Activated CD4-positive, CD25-positive, alpha-beta regulatory T cell treated with anti-CD3 and anti-CD28 coated beads, Interleukin-2, amount 50 U/mL, for 16 hours (primary cell): Measurements from ENCODE around the gene ALX3.

Experiments
- DNase-seq: peaks from one replicate; pipeline ENCODE4 v3.0.0-alpha.2; 2020; ENCODE audit warnings: low read depth, low spot score

ALX3 gene

DNA sequence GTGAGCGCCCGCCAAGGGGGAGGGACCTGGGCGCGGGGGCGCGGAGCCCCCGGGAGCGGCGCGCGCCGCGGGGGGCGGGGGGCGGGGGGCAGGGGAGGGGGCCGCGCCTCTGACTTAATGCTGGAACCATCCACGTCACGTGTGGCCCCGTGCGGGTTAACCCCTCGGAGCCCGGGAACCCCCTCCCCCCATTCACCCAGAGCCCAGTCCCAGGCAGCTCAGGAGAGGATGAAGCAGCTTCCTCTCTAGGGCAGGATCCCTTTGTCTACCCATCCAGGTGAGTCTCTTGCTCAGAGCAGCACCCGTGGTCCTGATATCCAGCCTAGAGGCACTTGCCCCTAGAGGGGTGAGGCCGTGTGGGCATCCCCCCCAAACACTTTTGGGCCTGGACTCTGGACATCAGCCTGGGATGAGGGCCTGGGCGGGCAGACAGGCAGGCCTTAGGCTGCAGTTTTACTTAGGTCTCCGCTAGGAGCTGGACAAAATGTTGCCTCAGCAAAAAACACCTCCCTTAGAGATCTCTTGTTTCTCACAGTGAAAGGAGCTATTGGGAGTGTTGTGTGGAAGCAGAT, at the start of gene ALX3:
ALX3 (minus strand) TSS at position 2 of the 572 bp plus-strand sequence. CDS start 60 bp downstream, outside the sequence.
- no peak for DNase-seq

GRCh38 chr1:110119843-110120242, 49.4 kb upstream of the ALX3 start:
- no peak for DNase-seq

DNA sequence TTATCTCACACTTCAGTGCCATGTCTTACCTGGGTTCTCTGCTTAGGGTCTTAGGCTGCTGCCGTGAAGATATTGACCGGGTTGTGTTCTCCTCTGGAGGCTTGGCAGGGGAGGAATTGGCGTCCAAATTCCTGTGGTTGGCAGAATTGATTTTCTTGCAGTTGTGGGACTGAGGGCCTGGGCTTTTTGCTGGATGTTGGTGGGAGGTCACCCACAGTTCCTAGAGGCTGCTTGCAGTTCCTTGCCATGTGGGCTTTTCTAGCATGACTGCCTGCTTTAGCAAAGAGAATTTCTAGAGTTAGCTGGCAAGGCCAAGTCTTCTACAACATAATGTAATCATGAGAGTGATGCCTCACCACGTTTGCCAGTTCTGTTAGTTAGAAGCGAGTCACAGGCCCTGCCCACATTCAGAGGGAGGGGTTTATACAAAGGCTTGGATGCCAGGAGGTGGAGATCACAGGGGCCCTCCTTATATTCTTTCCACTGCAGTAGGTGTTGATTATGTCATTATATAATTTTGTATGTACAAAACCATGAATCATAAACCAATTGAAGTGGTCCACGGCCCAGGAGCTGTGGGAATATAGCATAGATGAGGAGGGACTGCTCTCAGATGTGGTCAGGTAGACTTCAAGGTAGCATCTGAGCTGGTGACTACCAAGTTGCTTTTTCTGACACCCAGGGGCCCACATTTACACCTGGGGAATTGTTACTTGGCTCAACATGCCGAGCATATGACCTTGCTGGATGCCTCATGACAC, 48.3 kb upstream of the ALX3 start:
- no peak for DNase-seq

- DNase-seq: no peak
Measured at GRCh38 chr1:110114784-110115183, 44.3 kb upstream of the ALX3 start.

GRCh38 chr1:110114173-110114572, 43.7 kb upstream of the ALX3 start:
- DNase-seq: no peak

DNA sequence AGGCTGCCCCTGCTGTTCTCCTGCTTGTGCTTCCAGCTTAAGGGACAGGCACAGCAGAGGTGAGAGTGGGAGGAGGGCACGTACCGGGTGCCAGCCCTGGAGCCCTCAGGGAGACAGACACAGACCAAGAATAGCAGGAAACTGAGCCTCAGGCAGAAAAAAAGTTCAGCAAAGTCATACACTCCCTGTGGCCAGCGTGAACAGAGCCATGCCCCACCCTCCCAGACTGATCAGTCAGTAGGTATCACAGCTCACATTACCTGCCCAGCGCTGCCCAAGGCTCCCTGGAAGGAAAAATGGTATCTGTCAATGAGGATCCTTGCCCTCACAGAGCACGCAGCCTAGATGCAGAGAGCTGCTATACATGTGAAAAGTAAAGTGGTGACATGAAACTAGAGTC, 43.1 kb upstream of the ALX3 start:
- DNase-seq: no peak

GRCh38 chr1:110112656-110113055, 42.2 kb upstream of the ALX3 start:
- DNase-seq: no peak

DNA sequence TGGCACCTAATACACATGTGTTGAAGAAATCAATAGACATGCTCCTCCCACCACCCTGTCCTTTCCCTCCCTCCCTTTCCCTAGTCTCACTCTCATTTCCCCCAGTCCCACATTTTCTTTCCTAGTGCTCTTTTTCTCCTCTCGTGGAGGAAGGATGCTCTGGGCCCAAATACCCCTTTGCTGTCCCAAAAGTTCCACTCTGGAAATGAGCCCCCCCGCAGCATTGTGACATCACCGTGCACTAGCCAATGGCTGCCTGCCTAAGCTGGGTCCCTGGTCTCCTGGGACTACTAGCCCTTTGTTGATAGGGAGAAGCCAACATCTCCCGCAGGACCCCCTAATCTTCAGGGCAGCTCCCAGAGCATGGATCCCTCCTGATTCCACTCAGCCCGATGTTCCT, 41.7 kb upstream of the ALX3 start, which contains the start of gene UBL4B:
UBL4B (plus strand) TSS at position 301 of the 400 bp plus-strand sequence; CDS start at position 393, 92 bp downstream.
- DNase-seq: no peak

DNA sequence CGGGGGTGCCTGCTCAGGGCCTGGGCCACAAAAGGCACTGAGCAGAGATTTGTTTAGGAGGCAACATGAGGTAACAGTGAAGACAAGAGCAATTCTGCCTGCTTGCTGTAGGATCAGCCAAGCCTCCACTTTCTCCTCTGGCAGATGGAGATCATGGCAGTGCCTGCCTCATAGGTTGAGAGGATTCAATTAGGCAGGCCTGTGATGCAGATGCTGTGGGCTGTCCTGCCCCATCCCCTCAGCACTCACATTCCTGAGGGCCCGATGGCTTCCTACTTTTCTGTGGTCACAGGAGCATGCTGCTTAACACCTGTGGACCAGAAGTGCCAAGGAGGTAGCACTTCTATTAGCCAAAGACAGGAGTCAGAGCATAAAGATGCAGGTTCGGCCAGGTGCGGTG, 40.6 kb upstream of the ALX3 start:
- DNase-seq: no peak

DNA sequence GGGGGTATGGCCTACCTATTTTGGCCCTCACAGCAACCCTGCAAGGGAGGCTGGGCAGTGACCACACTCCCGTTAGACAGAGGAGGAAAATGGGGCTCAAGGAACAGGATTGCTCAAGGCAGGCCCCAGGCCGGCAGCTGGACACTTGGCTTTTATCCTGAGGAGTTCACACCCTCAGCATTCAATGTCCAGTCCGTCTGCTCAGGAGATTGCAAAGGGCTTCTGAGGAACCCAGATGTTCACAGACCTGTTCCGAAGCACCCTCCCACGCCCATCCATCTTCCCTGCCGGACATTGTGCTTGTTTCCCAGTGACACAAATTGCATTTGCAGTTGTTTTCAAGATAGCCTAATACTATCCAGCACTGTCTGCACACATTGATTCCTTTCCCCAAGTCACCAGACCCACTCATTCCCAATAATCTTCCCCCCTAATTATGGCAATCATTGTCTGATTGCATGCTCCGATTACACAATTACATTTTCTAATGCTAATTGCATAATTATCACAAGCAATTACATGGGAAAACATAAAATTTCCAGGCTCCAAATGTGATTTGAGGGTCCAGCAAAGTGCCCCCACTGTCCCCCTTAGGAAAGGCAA, 37.5 kb upstream of the ALX3 start:
- DNase-seq: no peak

DNA sequence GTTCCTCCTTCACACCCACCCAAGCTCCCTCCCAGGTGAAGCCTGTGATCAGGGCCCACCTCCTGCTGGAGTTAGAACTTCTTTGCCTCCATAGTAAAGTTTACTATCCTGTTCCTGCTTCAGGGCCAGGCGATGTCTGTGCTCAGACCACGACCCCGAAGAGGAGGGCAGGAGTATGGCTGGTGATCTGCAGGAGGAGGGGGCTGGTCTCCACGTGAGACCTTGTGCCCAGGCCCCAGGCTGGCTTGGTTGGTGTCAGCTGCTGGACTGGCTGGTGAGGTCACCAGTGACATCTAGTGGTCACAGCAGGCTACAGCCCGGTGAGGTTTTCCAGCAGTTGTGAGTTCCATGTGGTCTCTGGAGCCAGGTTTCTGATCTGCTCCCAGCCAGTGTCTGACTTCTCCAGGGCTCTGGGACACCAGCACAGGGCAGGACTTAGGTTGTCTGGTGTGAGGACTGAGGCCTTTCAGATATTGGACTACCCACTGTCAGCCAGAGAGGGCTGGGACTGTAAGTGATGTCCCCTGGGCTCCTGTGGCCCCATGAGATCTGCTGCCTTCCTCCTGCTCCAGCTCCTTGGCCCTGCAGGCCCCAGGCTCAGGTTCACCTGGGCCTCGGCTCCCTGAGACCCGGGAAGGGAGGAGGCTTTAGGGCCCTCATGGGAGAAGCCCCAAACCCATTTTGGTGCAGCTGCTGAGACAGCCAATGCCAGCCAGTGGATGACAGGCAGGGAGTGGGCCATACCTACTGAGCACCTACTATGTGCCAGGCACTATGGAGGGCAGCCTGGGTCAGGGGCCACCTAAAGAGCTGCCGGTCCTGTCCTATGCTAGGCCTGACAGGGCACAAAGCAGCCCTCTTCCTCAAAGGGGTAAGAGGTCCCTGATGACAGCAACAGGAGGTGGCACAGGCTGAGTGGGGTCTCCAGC, 35.8 kb upstream of the ALX3 start:
- no peak for DNase-seq

GRCh38 chr1:110102081-110102480, 31.6 kb upstream of the ALX3 start:
- no peak for DNase-seq

GRCh38 chr1:110100335-110100734, 29.9 kb upstream of the ALX3 start:
- no peak for DNase-seq

DNA sequence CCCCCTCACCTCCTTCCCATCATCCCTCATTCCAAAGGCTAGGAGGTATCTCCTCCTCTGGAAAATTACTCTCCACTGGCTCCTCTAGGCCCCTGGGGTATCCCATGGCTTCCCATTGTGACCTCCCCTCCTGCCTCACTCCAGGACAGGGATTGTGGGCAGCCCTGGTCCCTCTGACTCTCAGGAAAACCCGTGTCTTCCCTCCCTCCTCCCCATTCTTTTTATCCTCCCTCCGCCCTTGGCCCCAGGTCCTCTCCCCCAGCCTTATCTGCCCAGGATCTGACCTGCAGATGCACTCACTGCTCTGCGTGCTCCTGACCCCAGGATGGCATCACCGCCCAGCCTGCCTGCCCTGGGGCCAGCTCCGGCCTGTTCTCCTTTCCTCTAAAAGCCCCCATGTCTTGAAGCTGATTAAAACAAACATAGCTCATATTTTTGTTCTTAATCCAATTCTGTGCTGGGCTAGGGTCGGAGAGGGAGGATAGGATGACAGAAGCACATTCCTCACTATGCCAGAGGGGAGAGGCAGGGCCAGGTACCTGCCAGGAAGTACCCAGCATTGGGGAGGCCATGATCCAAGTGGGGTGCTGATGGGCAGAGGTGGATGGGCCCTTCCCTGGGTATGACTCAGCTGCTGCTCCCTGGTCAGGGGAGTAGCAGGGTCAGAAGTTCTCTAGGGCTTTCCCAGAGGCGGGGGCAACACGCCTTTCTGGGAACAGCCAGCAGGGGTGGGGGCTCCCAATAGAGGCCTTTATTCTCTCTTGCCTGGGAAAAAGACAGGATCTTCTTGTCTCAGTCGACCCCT, 28.0 kb upstream of the ALX3 start:
- no peak for DNase-seq

GRCh38 chr1:110097507-110098221, 27.2 kb upstream of the ALX3 start:
- no peak for DNase-seq

GRCh38 chr1:110094931-110095654, 24.6 kb upstream of the ALX3 start:
- no peak for DNase-seq

DNA sequence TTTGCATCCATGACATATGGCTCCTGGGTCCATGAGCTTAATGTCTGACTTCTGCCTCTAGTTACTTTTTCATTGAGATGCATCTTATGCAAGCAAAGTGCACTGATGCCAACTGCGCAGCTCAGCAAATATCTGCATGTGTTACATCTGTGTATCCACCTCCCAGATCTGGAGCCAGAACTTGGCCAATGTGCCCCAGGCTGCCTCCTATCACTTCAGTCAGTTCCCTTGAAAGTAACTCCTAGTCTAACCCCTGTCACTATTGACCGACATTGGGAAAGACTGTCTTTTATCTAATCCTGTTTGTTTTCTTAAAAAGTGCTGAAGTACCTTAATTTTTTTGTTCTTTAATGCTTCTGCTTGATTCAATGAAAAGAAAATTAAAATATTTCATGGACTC, 22.5 kb upstream of the ALX3 start:
- no peak for DNase-seq

DNA sequence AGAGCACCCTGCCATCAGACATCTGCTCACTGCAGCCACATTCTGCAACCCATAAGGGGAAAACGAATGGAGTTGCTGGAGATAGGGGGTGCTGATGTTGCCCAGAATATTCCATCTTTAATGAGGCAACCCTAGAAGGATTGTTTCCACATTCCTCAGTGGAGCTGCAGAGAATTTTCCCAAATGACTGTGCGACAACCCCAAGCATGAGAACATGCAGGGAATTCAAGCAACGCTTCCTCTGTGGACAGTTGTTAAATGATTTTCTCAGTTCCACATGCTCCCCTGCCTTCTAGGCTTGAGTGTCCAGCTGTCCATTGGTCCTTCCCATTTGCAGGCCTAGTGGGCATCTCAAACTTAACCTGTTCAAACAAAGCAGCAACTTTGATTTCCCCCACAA, 21.3 kb upstream of the ALX3 start:
- no peak for DNase-seq

GRCh38 chr1:110091381-110091780, 20.9 kb upstream of the ALX3 start:
- DNase-seq: no peak
